Esophagus squamous epithelium (tissue), 4 donors: ENCODE measurements around the gene H6PD.

Experiments
- POLR2A ChIP-seq, 4 donors: fragments of 450-650 bp; IDR thresholded peaks; one replicate each; pipeline ENCODE4 v1.6.1; 2017; ENCODE audit warnings: antibody characterized with exemption in 4 of 4, mild to moderate bottlenecking in 4 of 4, moderate library complexity in 3 of 4
- TF ChIP-seq, protein P1 (sequence below), 6 experiments: fragments of 450-650 bp in 4 of 6; fragments of 200-600 bp in 2 of 6; sonication (generic) in 2 of 6; IDR thresholded peaks; one replicate each; pipeline ENCODE4 v1.5.1; 2016 to 2019; ENCODE audit warnings: antibody characterized with exemption in 6 of 6, mild to moderate bottlenecking in 4 of 6, moderate library complexity in 4 of 6

DNA sequence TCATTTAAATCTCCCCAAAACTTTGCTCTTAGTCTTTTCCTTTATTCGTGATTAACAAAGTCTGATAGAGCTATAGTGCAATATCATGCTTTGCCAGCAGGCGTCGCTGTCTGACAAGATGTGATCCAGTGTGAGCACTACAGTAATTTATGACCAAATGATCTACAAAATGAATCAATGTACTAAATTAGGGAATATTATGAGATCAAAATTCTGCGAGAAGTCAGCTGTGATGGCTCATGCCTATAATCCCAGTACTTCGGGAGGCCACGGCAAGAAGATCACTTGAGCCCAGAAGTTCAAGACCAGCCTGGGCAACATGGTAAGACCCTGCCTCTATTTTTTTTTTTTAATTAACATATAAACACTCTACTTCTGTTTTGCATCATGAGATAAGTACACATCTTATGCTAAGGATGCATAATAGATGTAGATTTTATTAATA, 54.5 kb downstream of the H6PD start:
- TF ChIP-seq, protein P1, sequence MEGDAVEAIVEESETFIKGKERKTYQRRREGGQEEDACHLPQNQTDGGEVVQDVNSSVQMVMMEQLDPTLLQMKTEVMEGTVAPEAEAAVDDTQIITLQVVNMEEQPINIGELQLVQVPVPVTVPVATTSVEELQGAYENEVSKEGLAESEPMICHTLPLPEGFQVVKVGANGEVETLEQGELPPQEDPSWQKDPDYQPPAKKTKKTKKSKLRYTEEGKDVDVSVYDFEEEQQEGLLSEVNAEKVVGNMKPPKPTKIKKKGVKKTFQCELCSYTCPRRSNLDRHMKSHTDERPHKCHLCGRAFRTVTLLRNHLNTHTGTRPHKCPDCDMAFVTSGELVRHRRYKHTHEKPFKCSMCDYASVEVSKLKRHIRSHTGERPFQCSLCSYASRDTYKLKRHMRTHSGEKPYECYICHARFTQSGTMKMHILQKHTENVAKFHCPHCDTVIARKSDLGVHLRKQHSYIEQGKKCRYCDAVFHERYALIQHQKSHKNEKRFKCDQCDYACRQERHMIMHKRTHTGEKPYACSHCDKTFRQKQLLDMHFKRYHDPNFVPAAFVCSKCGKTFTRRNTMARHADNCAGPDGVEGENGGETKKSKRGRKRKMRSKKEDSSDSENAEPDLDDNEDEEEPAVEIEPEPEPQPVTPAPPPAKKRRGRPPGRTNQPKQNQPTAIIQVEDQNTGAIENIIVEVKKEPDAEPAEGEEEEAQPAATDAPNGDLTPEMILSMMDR (IDR thresholded peaks at IDR 0.05), result peak; percentile 89 to 99 (median 99)
- TF ChIP-seq POLR2A (IDR thresholded peaks at IDR 0.05), result no peak
